Lower lobe of right lung (tissue), 2 donors: ENCODE data around the gene BEST1. TPM values are rescaled to one million over a fixed set of nuclear protein-coding genes. Genes with fewer than 3 reads are reported as not detected.
"Not testable (repeated sequence)": the region's sequence is repeated elsewhere in the genome, so short reads cannot be mapped to it uniquely, and the experiment has no call there.

Experiments used
- ATAC-seq, 2 donors: fragments of 200-7000 bp; cut with Tn5 transposase; one replicate each; pipeline ENCODE4 v1.9.1; 2020 to 2022; ENCODE audit warnings: mild to moderate bottlenecking in 2 of 2, moderate library complexity in 2 of 2
- DNase-seq: peaks from one replicate; pipeline ENCODE4 v3.0.0-alpha.2; 2020
- H3K27ac ChIP-seq: fragments of 200-600 bp; one replicate; pipeline ENCODE4 v1.8.0; 2022
- H3K27me3 ChIP-seq: fragments of 200-600 bp; one replicate; pipeline ENCODE4 v1.8.0; 2022; ENCODE audit warnings: low read depth
- H3K36me3 ChIP-seq: fragments of 200-600 bp; one replicate; pipeline ENCODE4 v1.8.0; 2022; ENCODE audit warnings: mild to moderate bottlenecking
- H3K4me1 ChIP-seq: fragments of 200-600 bp; one replicate; pipeline ENCODE4 v1.8.0; 2022
- H3K4me3 ChIP-seq: fragments of 200-600 bp; one replicate; pipeline ENCODE4 v1.8.0; 2022; ENCODE audit warnings: mild to moderate bottlenecking
- H3K9me3 ChIP-seq: fragments of 200-600 bp; one replicate; pipeline ENCODE4 v1.8.0; 2022
- intact Hi-C: fragments of 100-400 bp; cut with DNase I; formaldehyde crosslinking; loops from one replicate; pipeline ENCODE4 v1.11.0; 2022
- total RNA-seq: library from RNA; stranded (reverse); fragmentation: NEBNext Ultra II Directional; extraction: Animal tissue kit (Norgen Biotek cat#: 25700); gene quantifications from one replicate; pipeline ENCODE4 v1.2.1, GENCODE V29; 2021
- TF ChIP-seq, protein P1 (sequence below): fragments of 200-600 bp; IDR thresholded peaks from one replicate; pipeline ENCODE4 v1.8.0; 2022; ENCODE audit warnings: antibody characterized with exemption, mild to moderate bottlenecking
- donor health status: DM: no; HTN: yes; CAD: no; lungs with severe emphysema.

The BEST1 gene
- total RNA-seq, 1 donor from 2014 or later, result 14.1 TPM

DNA sequence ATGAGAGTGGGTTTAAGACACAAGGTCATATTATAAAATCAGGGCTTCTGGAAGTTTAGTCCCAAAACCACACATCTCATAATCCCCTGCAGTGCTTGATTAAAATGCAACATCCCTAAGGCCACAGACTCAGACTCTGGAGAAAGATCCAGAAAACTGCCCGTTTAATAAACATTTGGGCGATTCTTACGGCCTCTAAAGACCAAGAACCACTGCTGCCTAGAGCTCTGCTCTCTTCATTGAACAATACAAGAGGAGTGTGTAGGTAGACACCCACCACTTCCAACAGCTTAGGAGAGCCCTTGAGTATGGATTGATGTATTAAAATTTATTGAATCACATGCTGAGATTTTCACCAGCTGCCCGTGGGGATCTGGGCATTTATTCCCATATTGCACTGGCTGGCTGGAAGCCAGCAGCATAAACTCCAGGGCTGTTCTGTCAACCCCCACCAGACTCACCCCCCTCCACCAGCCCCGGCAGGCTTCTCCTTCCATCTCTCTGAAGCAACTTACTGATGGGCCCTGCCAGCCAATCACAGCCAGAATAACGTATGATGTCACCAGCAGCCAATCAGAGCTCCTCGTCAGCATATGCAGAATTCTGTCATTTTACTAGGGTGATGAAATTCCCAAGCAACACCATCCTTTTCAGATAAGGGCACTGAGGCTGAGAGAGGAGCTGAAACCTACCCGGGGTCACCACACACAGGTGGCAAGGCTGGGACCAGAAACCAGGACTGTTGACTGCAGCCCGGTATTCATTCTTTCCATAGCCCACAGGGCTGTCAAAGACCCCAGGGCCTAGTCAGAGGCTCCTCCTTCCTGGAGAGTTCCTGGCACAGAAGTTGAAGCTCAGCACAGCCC is 749 bp upstream of the BEST1 start:
- Histone ChIP-seq H3K36me3 (no peaks in the 10 kb centered on the region), H3K4me3 (no peak overlapping the region), H3K4me1 (peaks cover 21% of the 10 kb centered on the region), H3K27ac (no peak overlapping the region), H3K9me3 (no peaks in the 10 kb centered on the region), H3K27me3 (no peaks in the 10 kb centered on the region)
- ATAC-seq (peak; percentile 69 to 79), DNase-seq (peak; percentile 77)
- intact Hi-C loops, result no loop called here
- TF ChIP-seq, protein P1, sequence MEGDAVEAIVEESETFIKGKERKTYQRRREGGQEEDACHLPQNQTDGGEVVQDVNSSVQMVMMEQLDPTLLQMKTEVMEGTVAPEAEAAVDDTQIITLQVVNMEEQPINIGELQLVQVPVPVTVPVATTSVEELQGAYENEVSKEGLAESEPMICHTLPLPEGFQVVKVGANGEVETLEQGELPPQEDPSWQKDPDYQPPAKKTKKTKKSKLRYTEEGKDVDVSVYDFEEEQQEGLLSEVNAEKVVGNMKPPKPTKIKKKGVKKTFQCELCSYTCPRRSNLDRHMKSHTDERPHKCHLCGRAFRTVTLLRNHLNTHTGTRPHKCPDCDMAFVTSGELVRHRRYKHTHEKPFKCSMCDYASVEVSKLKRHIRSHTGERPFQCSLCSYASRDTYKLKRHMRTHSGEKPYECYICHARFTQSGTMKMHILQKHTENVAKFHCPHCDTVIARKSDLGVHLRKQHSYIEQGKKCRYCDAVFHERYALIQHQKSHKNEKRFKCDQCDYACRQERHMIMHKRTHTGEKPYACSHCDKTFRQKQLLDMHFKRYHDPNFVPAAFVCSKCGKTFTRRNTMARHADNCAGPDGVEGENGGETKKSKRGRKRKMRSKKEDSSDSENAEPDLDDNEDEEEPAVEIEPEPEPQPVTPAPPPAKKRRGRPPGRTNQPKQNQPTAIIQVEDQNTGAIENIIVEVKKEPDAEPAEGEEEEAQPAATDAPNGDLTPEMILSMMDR, result no peak

DNA sequence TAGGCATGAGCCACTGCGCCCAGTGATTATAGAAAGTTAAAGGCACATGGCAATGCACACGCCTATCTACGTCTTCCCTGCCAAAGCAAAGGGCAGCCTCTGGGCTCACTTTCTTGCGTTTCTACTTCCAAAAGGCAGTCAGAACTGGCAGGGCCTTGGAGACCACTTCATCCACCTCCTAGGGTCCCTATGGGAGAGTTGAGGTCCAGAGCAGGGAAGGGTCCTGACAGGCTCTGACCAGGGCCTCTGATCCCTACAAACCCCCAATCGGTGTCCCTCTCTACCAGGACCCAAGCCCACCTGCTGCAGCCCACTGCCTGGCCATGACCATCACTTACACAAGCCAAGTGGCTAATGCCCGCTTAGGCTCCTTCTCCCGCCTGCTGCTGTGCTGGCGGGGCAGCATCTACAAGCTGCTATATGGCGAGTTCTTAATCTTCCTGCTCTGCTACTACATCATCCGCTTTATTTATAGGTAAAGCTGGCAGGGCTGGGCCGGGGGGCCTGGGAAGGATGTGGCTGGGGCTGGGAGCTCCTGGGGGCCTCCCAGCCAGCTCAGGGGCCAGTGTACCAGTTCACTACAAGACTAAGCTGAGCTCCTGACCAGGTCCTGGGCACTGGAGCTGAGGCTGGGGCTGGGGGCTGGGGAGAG is 1.5 kb downstream of the BEST1 start:
- H3K4me3 ChIP-seq, result no peak overlapping the region
- DNase-seq (no peak), ATAC-seq (no peak)
- peaks cover 41% of the 10 kb centered on the region for H3K4me1 ChIP-seq
- H3K36me3 ChIP-seq, result no peaks in the 10 kb centered on the region
- TF ChIP-seq, protein P1, result no peak
- intact Hi-C loops, result no loop called here
- no peaks in the 10 kb centered on the region for H3K9me3 ChIP-seq
- peaks cover 10% of the 10 kb centered on the region for H3K27me3 ChIP-seq
- H3K27ac ChIP-seq, result no peak overlapping the region

DNA sequence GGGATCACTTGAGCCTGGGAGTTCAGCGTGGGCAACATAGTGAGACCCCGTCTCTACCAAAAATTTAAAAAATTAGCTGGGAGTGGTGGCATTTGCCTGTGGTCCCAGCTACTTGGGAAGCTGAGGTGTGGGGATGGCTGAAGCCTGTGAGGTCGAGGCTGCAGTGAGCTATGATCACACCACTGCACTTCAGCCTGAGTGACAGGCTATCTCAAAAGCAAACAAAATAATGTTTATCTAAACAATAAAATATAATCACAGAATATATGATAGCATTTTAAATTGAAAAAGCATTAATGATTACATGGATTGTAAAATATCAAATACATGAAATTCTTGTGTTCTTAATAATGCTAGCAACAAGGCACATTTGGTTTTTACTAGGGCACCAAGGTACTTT is 2.7 kb downstream of the BEST1 start:
- intact Hi-C loops, result no loop called here
- Histone ChIP-seq H3K4me3 (no peak overlapping the region), H3K27ac (no peak overlapping the region), H3K36me3 (peaks cover 4% of the 10 kb centered on the region), H3K9me3 (no peaks in the 10 kb centered on the region), H3K4me1 (peaks cover 39% of the 10 kb centered on the region), H3K27me3 (peaks cover 10% of the 10 kb centered on the region)
- TF ChIP-seq, protein P1, result no peak
- DNase-seq (no peak), ATAC-seq (no peak)

DNA sequence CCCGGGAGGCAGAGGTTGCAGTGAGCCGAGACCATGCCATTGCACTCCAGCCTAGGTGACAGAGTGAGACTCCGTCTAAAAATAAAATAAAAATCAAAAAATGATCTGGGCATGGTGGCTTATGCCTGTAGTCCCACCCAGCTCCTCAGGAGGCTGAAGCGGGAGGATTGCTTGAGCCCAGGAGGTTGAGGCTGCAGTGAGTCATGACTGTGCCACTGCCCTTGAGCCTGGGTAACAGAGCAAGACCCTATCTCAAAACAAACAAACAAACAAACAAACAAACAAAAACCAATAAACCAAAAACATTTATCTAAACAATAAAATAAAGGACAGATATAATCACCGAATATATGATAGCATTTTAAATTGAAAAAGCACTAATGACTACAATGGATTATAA is 3.5 kb downstream of the BEST1 start:
- H3K27ac ChIP-seq, H3K4me3 ChIP-seq, ATAC-seq, H3K27me3 ChIP-seq, H3K36me3 ChIP-seq, intact Hi-C loops, DNase-seq, H3K9me3 ChIP-seq: not testable (repeated sequence)
- peaks cover 38% of the 10 kb centered on the region for H3K4me1 ChIP-seq

DNA sequence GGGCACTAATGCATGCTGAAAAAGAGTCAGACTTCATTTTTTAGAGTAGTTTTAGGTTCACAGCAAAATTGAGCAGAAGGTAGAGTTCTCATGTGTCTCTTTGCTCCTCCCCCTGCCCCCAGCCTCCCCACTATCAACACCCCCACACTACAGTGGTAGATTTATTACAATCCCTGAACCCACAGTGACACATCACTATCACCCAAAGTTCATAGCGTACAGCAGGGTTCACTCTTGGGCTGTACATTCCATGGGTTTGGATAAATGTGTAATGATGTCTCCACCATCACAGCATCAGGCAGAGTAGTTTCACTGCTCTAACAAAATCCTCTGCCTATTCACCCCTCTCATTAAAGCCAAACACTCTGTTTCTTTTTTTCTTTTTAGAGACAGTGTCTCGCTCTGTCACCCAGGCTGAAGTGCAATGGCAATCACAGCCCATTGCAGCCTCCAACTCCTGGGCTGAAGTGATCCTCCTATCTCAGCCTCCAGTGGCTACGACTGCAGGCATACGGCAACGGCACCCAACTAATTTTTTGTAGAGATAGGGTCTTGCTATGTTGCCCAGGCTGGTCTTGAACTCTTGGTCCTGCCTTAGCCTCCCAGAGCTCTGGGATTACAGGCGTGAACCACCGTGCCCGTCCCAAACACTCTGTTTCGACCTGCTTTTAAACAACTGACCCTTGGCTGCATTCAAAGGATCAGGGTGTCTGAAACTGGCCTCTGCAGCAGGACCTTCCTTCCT is 4.1 kb downstream of the BEST1 start:
- no peak for ATAC-seq
- intact Hi-C loops, result no loop called here
- TF ChIP-seq, protein P1, result no peak
- Histone ChIP-seq H3K4me3 (peak overlapping the region; percentile 57), H3K36me3 (peaks cover 7% of the 10 kb centered on the region), H3K9me3 (no peaks in the 10 kb centered on the region), H3K4me1 (peaks cover 35% of the 10 kb centered on the region), H3K27ac (peak overlapping the region; percentile 90), H3K27me3 (peaks cover 10% of the 10 kb centered on the region)
- DNase-seq, result no peak
